ENCODE data around the gene OR51A4. TPM values are rescaled to one million over a fixed set of nuclear protein-coding genes. Genes with fewer than 3 reads are reported as not detected.

The OR51A4 gene
- total RNA-seq, 2 experiments from 2014 or later = not detected

DNA sequence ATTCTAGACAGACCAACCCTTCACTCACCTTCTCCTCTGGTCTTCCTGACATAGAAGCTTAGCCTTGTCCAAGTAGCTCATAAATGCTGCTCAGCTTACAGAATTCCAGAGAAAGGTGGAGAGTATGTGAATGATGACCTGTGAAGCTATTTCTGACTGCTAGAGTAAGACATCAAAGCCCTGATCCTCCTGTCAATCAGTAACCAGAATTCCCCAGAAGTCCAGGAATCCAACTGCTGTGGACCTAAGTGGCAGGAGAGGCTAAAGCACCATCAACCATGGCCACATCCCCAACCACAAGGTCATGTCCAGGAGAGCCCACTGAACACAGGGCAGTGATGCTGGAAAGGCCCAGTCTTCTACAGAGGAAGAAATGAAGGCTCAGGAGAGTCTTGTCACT is 30.8 kb downstream of the OR51A4 start:
- Histone ChIP-seq H3K9me2 (ENCODE audit: insufficient read depth, low read length) (no peaks in the 10 kb centered on the region), H2AFZ (ENCODE audit: low read length) (no peak overlapping the region), H4K20me1 (ENCODE audit: insufficient read depth, low read length) (no peaks in the 10 kb centered on the region), H3K27ac (ENCODE audit: low read depth, low read length, poor library complexity, severe bottlenecking) (no peak overlapping the region), H3K36me3 (ENCODE audit: insufficient read depth, low read length) (no peaks in the 10 kb centered on the region), H3K79me2 (ENCODE audit: insufficient read depth, low read depth, low read length) (no peaks in the 10 kb centered on the region), H3K9me3 (ENCODE audit: low read length) (no peaks in the 10 kb centered on the region), H3K4me1 (ENCODE audit: insufficient read depth, low read length, poor library complexity, severe bottlenecking) (no peaks in the 10 kb centered on the region), H3K4me2 (ENCODE audit: low read length) (no peak overlapping the region), H3K4me3 (ENCODE audit: low read depth, low read length, poor library complexity, severe bottlenecking) (no peak overlapping the region)
- ChIA-PET POLR2A (interaction anchor here (1.0 kb wide), 1 partner anchor 88 kb away, joined by 3 read pairs; no protein-coding TSS in a partner anchor), CTCF (ENCODE audit: unreplicated experiment) (no interaction called here)
- no TSS peak for BruUV-seq (replicated peaks)
- no peak for DNase-seq (ENCODE audit: low spot score)
- intact Hi-C loops (cut with micrococcal nuclease; ENCODE audit: unreplicated experiment) = no loop called here
- no peak for TF ChIP-seq EZH2phosphoT487 (IDR thresholded peaks at IDR 0.05; ENCODE audit: borderline replicate concordance, low read depth, low read length)
- TF ChIP-seq, protein P1, sequence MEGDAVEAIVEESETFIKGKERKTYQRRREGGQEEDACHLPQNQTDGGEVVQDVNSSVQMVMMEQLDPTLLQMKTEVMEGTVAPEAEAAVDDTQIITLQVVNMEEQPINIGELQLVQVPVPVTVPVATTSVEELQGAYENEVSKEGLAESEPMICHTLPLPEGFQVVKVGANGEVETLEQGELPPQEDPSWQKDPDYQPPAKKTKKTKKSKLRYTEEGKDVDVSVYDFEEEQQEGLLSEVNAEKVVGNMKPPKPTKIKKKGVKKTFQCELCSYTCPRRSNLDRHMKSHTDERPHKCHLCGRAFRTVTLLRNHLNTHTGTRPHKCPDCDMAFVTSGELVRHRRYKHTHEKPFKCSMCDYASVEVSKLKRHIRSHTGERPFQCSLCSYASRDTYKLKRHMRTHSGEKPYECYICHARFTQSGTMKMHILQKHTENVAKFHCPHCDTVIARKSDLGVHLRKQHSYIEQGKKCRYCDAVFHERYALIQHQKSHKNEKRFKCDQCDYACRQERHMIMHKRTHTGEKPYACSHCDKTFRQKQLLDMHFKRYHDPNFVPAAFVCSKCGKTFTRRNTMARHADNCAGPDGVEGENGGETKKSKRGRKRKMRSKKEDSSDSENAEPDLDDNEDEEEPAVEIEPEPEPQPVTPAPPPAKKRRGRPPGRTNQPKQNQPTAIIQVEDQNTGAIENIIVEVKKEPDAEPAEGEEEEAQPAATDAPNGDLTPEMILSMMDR (conservative IDR thresholded peaks at IDR 0.05; ENCODE audit: low read length) = no peak

DNA sequence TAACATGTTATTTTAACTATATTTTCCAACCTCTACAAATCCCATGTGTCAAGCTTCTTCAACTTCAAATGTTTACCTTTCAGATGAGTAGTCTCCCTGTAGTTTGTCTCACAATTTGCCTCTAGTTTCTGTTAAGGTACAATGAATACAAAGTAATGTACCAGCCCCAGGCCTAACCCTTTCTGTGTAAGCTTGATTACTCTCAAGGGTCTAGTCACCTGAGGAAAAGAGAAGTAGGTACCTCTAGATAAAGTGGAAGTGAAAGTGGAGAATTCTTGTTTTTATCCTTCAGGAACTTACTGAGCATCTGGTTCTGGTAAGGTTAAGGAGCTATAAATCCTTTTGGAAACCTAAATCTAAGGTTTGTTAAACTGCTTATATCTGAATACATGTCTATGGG is 43.9 kb downstream of the OR51A4 start, which contains the start of gene OR51A7:
Gene OR51A7 (plus strand): TSS at position 300 of the 400 bp plus-strand sequence. CDS start 3,587 bp downstream, outside the sequence.
- H4K20me1 ChIP-seq (ENCODE audit: insufficient read depth, low read length) = no peaks in the 10 kb centered on the region
- H3K4me3 ChIP-seq (ENCODE audit: low read depth, low read length, poor library complexity, severe bottlenecking) = no peak within 1 kb of the TSS
- no peaks in the 10 kb centered on the region for H3K4me1 ChIP-seq (ENCODE audit: insufficient read depth, low read length, poor library complexity, severe bottlenecking)
- ChIA-PET POLR2A (no interaction called here), CTCF (ENCODE audit: unreplicated experiment) (no interaction called here)
- BruUV-seq (replicated peaks) = no TSS peak
- peak; percentile 1 for DNase-seq (ENCODE audit: low spot score)
- H3K9me3 ChIP-seq (ENCODE audit: low read length) = no peaks in the 10 kb centered on the region
- TF ChIP-seq, protein P1 (conservative IDR thresholded peaks at IDR 0.05; ENCODE audit: low read length) = no peak
- TF ChIP-seq EZH2phosphoT487 (IDR thresholded peaks at IDR 0.05; ENCODE audit: borderline replicate concordance, low read depth, low read length) = no peak
- H2AFZ ChIP-seq (ENCODE audit: low read length) = no peak within 1 kb of the TSS
- no peaks in the 10 kb centered on the region for H3K36me3 ChIP-seq (ENCODE audit: insufficient read depth, low read length)
- no peak within 1 kb of the TSS for H3K4me2 ChIP-seq (ENCODE audit: low read length)
- no peaks in the 10 kb centered on the region for H3K9me2 ChIP-seq (ENCODE audit: insufficient read depth, low read length)
- intact Hi-C loops (cut with micrococcal nuclease; ENCODE audit: unreplicated experiment) = no loop called here
- no peaks in the 10 kb centered on the region for H3K79me2 ChIP-seq (ENCODE audit: insufficient read depth, low read depth, low read length)
- H3K27ac ChIP-seq (ENCODE audit: low read depth, low read length, poor library complexity, severe bottlenecking) = no peak within 1 kb of the TSS

Other genes starting within 250 kb of the OR51A4 start
- gene OR51E2, start 249.8 kb downstream of the OR51A4 start, total RNA-seq (2014; rRNA removed; shearing (Covaris generic)) = 0.05 TPM in 1 of 2 replicates, not detected in the other
- gene OR51E2, start 249.8 kb downstream of the OR51A4 start, total RNA-seq (2022) = not detected in 2 replicates
- gene MMP26, start 242.8 kb downstream of the OR51A4 start, total RNA-seq (2014; rRNA removed; shearing (Covaris generic)) = not detected in 2 replicates
- gene MMP26, start 242.8 kb downstream of the OR51A4 start, total RNA-seq (2022) = not detected in 2 replicates
- not detected in 2 replicates for gene OR51F1, start 177.7 kb downstream of the OR51A4 start, total RNA-seq (2014; rRNA removed; shearing (Covaris generic))
- gene OR51F1, start 177.7 kb downstream of the OR51A4 start, total RNA-seq (2022) = not detected in 2 replicates
- gene OR52R1, start 143.2 kb downstream of the OR51A4 start, total RNA-seq (2014; rRNA removed; shearing (Covaris generic)) = not detected in 2 replicates
- gene OR52R1, start 143.2 kb downstream of the OR51A4 start, total RNA-seq (2022) = not detected in 2 replicates
- gene OR51F2, start 126.3 kb downstream of the OR51A4 start, total RNA-seq (2014; rRNA removed; shearing (Covaris generic)) = not detected in 2 replicates
- not detected in 2 replicates for gene OR51F2, start 126.3 kb downstream of the OR51A4 start, total RNA-seq (2022)
- not detected in 2 replicates for gene OR51S1, start 98.4 kb downstream of the OR51A4 start, total RNA-seq (2014; rRNA removed; shearing (Covaris generic))
- gene OR51S1, start 98.4 kb downstream of the OR51A4 start, total RNA-seq (2022) = not detected in 2 replicates
- gene OR51T1, start 65.7 kb downstream of the OR51A4 start, total RNA-seq (2014; rRNA removed; shearing (Covaris generic)) = not detected in 2 replicates
- gene OR51T1, start 65.7 kb downstream of the OR51A4 start, total RNA-seq (2022) = not detected in 2 replicates
- gene OR51A7, start 43.8 kb downstream of the OR51A4 start, total RNA-seq (2014; rRNA removed; shearing (Covaris generic)) = not detected in 2 replicates
- not detected in 2 replicates for gene OR51A7, start 43.8 kb downstream of the OR51A4 start, total RNA-seq (2022)
- gene OR51G2, start 28.3 kb downstream of the OR51A4 start, total RNA-seq (2014; rRNA removed; shearing (Covaris generic)) = not detected in 2 replicates
- not detected in 2 replicates for gene OR51G2, start 28.3 kb downstream of the OR51A4 start, total RNA-seq (2022)
- gene OR51G1, start 23.3 kb downstream of the OR51A4 start, total RNA-seq (2014; rRNA removed; shearing (Covaris generic)) = not detected in 2 replicates
- not detected in 2 replicates for gene OR51G1, start 23.3 kb downstream of the OR51A4 start, total RNA-seq (2022)
- not detected in 2 replicates for gene OR51A2, start 8.1 kb upstream of the OR51A4 start, total RNA-seq (2014; rRNA removed; shearing (Covaris generic))
- not detected in 2 replicates for gene OR51A2, start 8.1 kb upstream of the OR51A4 start, total RNA-seq (2022)
- gene OR51L1, start 47.2 kb upstream of the OR51A4 start, total RNA-seq (2014; rRNA removed; shearing (Covaris generic)) = not detected in 2 replicates
- gene OR51L1, start 47.2 kb upstream of the OR51A4 start, total RNA-seq (2022) = not detected in 2 replicates
- gene OR52J3, start 98.9 kb upstream of the OR51A4 start, total RNA-seq (2014; rRNA removed; shearing (Covaris generic)) = not detected in 2 replicates
- not detected in 2 replicates for gene OR52J3, start 98.9 kb upstream of the OR51A4 start, total RNA-seq (2022)
- not detected in 2 replicates for gene OR52E2, start 112.0 kb upstream of the OR51A4 start, total RNA-seq (2014; rRNA removed; shearing (Covaris generic))
- not detected in 2 replicates for gene OR52E2, start 112.0 kb upstream of the OR51A4 start, total RNA-seq (2022)
- gene OR52E1, start 122.0 kb upstream of the OR51A4 start, total RNA-seq (2014; rRNA removed; shearing (Covaris generic)) = not detected in 2 replicates
- not detected in 2 replicates for gene OR52E1, start 122.0 kb upstream of the OR51A4 start, total RNA-seq (2022)
- not detected in 2 replicates for gene OR52A5, start 190.8 kb upstream of the OR51A4 start, total RNA-seq (2014; rRNA removed; shearing (Covaris generic))
- not detected in 2 replicates for gene OR52A5, start 190.8 kb upstream of the OR51A4 start, total RNA-seq (2022)
- gene OR52A1, start 207.2 kb upstream of the OR51A4 start, total RNA-seq (2014; rRNA removed; shearing (Covaris generic)) = not detected in 2 replicates
- not detected in 2 replicates for gene OR52A1, start 207.2 kb upstream of the OR51A4 start, total RNA-seq (2022)